Measurements from ENCODE around the gene ERP44. TPM values are rescaled to one million over a fixed set of nuclear protein-coding genes. Genes with fewer than 3 reads are reported as not detected.

ERP44 gene
- total and polyA plus RNA-seq, 2 experiments from 2014 or later, result 23.8 to 50.5 TPM

DNA sequence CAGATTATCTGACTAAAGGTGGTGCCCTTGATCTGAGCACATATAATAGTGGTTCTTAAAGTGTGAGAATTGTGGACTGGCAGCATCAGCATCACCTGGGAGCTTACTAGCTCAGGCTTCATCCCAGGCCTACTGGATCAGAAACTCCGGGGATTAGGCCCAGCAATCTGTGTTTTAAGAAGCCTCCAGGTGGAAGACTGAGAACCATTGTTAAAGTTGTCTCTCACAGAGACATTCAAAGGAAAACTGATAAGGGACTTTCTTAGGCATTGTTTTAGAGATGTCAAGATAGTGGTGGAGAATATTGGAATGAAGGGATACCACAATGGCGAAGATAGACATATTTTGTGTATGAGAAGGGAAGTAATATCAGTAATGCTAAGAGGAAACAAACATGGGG, 132.8 kb downstream of the ERP44 start:
- in situ Hi-C loops (cut with MboI), result no loop called here
- H3K27me3 ChIP-seq (replicated peaks; ENCODE audit: insufficient read depth), result no peaks in the 10 kb centered on the region
- H3K36me3 ChIP-seq (ENCODE audit: low read depth), result peaks cover 8% of the 10 kb centered on the region; the same call in 1 of the 2 replicates
- WGBS, 2 experiments (ENCODE audit: low coverage in 1 of 2, low lambda C conversion rate in 2 of 2, missing lambda C conversion rate in 2 of 2), result 92 to 100% methylated on average over 2 of the region's 2 CpGs
- H3K4me2 ChIP-seq (ENCODE audit: unreplicated experiment), result no peak overlapping the region
- H4K20me1 ChIP-seq (ENCODE audit: insufficient read depth), result no peaks in the 10 kb centered on the region
- no peak overlapping the region for H3K27ac ChIP-seq
- no peaks in the 10 kb centered on the region for H3K9me3 ChIP-seq (ENCODE audit: low read depth)
- H3K9me2 ChIP-seq (ENCODE audit: insufficient read depth), result no peaks in the 10 kb centered on the region
- no peaks in the 10 kb centered on the region for H3K79me2 ChIP-seq (ENCODE audit: insufficient read depth)
- no peak overlapping the region for H3K9ac ChIP-seq
- no peak for DNase-seq
- no peak for TF ChIP-seq EZH2phosphoT487 (IDR thresholded peaks at IDR 0.05; ENCODE audit: insufficient read depth, low read depth)
- no peak for TF ChIP-seq EZH2 (IDR thresholded peaks at IDR 0.05; ENCODE audit: insufficient read depth, poor library complexity, severe bottlenecking)
- H3F3A ChIP-seq (ENCODE audit: insufficient read depth), result no peaks in the 10 kb centered on the region
- no peak overlapping the region for H3K4me3 ChIP-seq
- peaks cover 13% of the 10 kb centered on the region; the same call in 1 of the 2 replicates for H3K4me1 ChIP-seq (ENCODE audit: insufficient read depth)
- H2AFZ ChIP-seq, result no peak overlapping the region

GRCh38 chr9:99964336-99964735, 134.5 kb downstream of the ERP44 start:
- in situ Hi-C loops (cut with MboI), result no loop called here
- TF ChIP-seq EZH2 (IDR thresholded peaks at IDR 0.05; ENCODE audit: insufficient read depth, poor library complexity, severe bottlenecking) (no peak), EZH2phosphoT487 (IDR thresholded peaks at IDR 0.05; ENCODE audit: insufficient read depth, low read depth) (no peak)
- H3K27me3 ChIP-seq (replicated peaks; ENCODE audit: insufficient read depth), result no peaks in the 10 kb centered on the region
- H3K27ac ChIP-seq, result no peak overlapping the region
- no peaks in the 10 kb centered on the region for H3K36me3 ChIP-seq (ENCODE audit: low read depth)
- no peaks in the 10 kb centered on the region for H4K20me1 ChIP-seq (ENCODE audit: insufficient read depth)
- H3K4me1 ChIP-seq (ENCODE audit: insufficient read depth), result peaks cover 13% of the 10 kb centered on the region; the same call in 1 of the 2 replicates
- 94 to 100% methylated on average over 1 of the region's 1 CpG for WGBS, 2 experiments (ENCODE audit: low coverage in 1 of 2, low lambda C conversion rate in 2 of 2, missing lambda C conversion rate in 2 of 2)
- H3K9me3 ChIP-seq (ENCODE audit: low read depth), result no peaks in the 10 kb centered on the region
- H3K79me2 ChIP-seq (ENCODE audit: insufficient read depth), result no peaks in the 10 kb centered on the region
- no peak overlapping the region for H3K4me3 ChIP-seq
- H2AFZ ChIP-seq, result no peak overlapping the region
- H3F3A ChIP-seq (ENCODE audit: insufficient read depth), result no peaks in the 10 kb centered on the region
- peak; percentile 17 for DNase-seq
- no peaks in the 10 kb centered on the region for H3K9me2 ChIP-seq (ENCODE audit: insufficient read depth)
- H3K4me2 ChIP-seq (ENCODE audit: unreplicated experiment), result peak overlapping the region; percentile 14
- no peak overlapping the region for H3K9ac ChIP-seq

- TF ChIP-seq EZH2phosphoT487 (IDR thresholded peaks at IDR 0.05; ENCODE audit: insufficient read depth, low read depth), result no peak
- TF ChIP-seq EZH2 (IDR thresholded peaks at IDR 0.05; ENCODE audit: insufficient read depth, poor library complexity, severe bottlenecking), result no peak
- no peak for DNase-seq
- H3K4me1 ChIP-seq (ENCODE audit: insufficient read depth), result peaks cover 13% of the 10 kb centered on the region; the same call in 1 of the 2 replicates
- H3K79me2 ChIP-seq (ENCODE audit: insufficient read depth), result no peaks in the 10 kb centered on the region
- H3K9ac ChIP-seq, result no peak overlapping the region
- no peaks in the 10 kb centered on the region for H3K9me2 ChIP-seq (ENCODE audit: insufficient read depth)
- H2AFZ ChIP-seq, result no peak overlapping the region
- H3K4me3 ChIP-seq, result no peak overlapping the region
- no peaks in the 10 kb centered on the region for H3K27me3 ChIP-seq (replicated peaks; ENCODE audit: insufficient read depth)
- no peaks in the 10 kb centered on the region for H3F3A ChIP-seq (ENCODE audit: insufficient read depth)
- H3K27ac ChIP-seq, result no peak overlapping the region
- in situ Hi-C loops (cut with MboI), result no loop called here
- H3K9me3 ChIP-seq (ENCODE audit: low read depth), result no peaks in the 10 kb centered on the region
- no peaks in the 10 kb centered on the region for H4K20me1 ChIP-seq (ENCODE audit: insufficient read depth)
- H3K36me3 ChIP-seq (ENCODE audit: low read depth), result no peaks in the 10 kb centered on the region
- H3K4me2 ChIP-seq (ENCODE audit: unreplicated experiment), result no peak overlapping the region
- 96% methylated on average over 1 of the region's 1 CpG for WGBS, 2 experiments (ENCODE audit: low coverage in 1 of 2, low lambda C conversion rate in 2 of 2, missing lambda C conversion rate in 2 of 2)
Measured at GRCh38 chr9:99962680-99963261, 136.0 kb downstream of the ERP44 start.

- no peak overlapping the region for H3K27ac ChIP-seq
- H3F3A ChIP-seq (ENCODE audit: insufficient read depth), result no peaks in the 10 kb centered on the region
- no peak for DNase-seq
- TF ChIP-seq EZH2phosphoT487 (IDR thresholded peaks at IDR 0.05; ENCODE audit: insufficient read depth, low read depth) (no peak), EZH2 (IDR thresholded peaks at IDR 0.05; ENCODE audit: insufficient read depth, poor library complexity, severe bottlenecking) (no peak)
- H3K27me3 ChIP-seq (replicated peaks; ENCODE audit: insufficient read depth), result no peaks in the 10 kb centered on the region
- H3K79me2 ChIP-seq (ENCODE audit: insufficient read depth), result no peaks in the 10 kb centered on the region
- no peaks in the 10 kb centered on the region for H3K9me2 ChIP-seq (ENCODE audit: insufficient read depth)
- H3K4me3 ChIP-seq, result no peak overlapping the region
- H3K9me3 ChIP-seq (ENCODE audit: low read depth), result no peaks in the 10 kb centered on the region
- 64 to 66% methylated on average over 4 of the region's 4 CpGs for WGBS, 2 experiments (ENCODE audit: low coverage in 1 of 2, low lambda C conversion rate in 2 of 2, missing lambda C conversion rate in 2 of 2)
- no peak overlapping the region for H3K9ac ChIP-seq
- H4K20me1 ChIP-seq (ENCODE audit: insufficient read depth), result no peaks in the 10 kb centered on the region
- H3K36me3 ChIP-seq (ENCODE audit: low read depth), result peaks cover 4% of the 10 kb centered on the region; the same call in 1 of the 2 replicates
- no peak overlapping the region for H3K4me2 ChIP-seq (ENCODE audit: unreplicated experiment)
- in situ Hi-C loops (cut with MboI), result no loop called here
- H3K4me1 ChIP-seq (ENCODE audit: insufficient read depth), result no peaks in the 10 kb centered on the region
- no peak overlapping the region for H2AFZ ChIP-seq
Measured at GRCh38 chr9:99955606-99956005, 143.2 kb downstream of the ERP44 start.

Data from GM23248 (cell line).